ENCODE results near the gene PPP4R4.
"Not testable (repeated sequence)": the region's sequence is repeated elsewhere in the genome, so short reads cannot be mapped to it uniquely, and the experiment has no call there.

The PPP4R4 gene

GRCh38 chr14:94175747-94176146 lies 1.6 kb downstream of the PPP4R4 start:
- Mint-ChIP-seq H3K36me3 (no peaks in the 10 kb centered on the region), H3K9me3 (no peaks in the 10 kb centered on the region), H3K4me3 (peak overlapping the region; percentile 68), H3K27me3 (peaks cover 40% of the 10 kb centered on the region), H3K4me1 (peaks cover 31% of the 10 kb centered on the region), H3K27ac (no peak overlapping the region)
- DNase-seq: no peak
- CTCF ChIA-PET: interaction anchor here (0.6 to 2.1 kb wide), 5 partner anchors 39 to 519 kb away, joined by 3 to 12 read pairs (median 7); partner anchors contain the start of gene IFI27L2

DNA sequence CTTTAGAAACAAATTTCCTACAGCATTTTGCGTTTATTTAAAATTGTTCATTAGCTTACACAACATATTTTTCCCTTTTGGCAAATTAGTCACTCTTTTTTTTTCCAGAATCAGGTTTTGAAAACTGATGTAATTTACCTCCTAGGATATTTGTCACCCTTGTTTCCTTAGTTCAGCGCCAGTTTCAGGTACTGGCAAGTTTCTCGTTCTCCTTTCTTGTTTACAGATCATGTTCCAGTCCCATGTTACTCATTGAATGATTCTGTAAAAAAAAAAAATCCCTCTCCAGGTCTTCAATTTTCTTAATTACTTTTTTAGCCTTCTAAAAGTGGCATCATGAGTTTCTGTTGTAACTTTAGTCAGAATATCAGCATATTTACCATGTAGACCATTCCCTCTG lies 2.7 kb downstream of the PPP4R4 start:
- H3K27ac Mint-ChIP-seq: no peak overlapping the region
- DNase-seq: no peak
- H3K4me3 Mint-ChIP-seq: no peak overlapping the region
- H3K36me3 Mint-ChIP-seq: no peaks in the 10 kb centered on the region
- H3K9me3 Mint-ChIP-seq: no peaks in the 10 kb centered on the region
- CTCF ChIA-PET: interaction anchor here (0.7 to 2.1 kb wide), 3 partner anchors 40 to 46 kb away, joined by 3 to 12 read pairs (median 7); partner anchors contain the start of gene IFI27L2
- peaks cover 35% of the 10 kb centered on the region for H3K4me1 Mint-ChIP-seq
- peaks cover 36% of the 10 kb centered on the region for H3K27me3 Mint-ChIP-seq

GRCh38 chr14:94177806-94178205 lies 3.7 kb downstream of the PPP4R4 start:
- H3K4me1 Mint-ChIP-seq: peaks cover 35% of the 10 kb centered on the region
- H3K9me3 Mint-ChIP-seq: no peaks in the 10 kb centered on the region
- H3K4me3 Mint-ChIP-seq: no peak overlapping the region
- CTCF ChIA-PET: interaction anchor here (1.0 to 7.5 kb wide), 2 partner anchors 38 to 47 kb away, joined by 4 to 116 read pairs; no protein-coding TSS in a partner anchor
- no peak overlapping the region for H3K27ac Mint-ChIP-seq
- H3K36me3 Mint-ChIP-seq: no peaks in the 10 kb centered on the region
- peaks cover 31% of the 10 kb centered on the region for H3K27me3 Mint-ChIP-seq
- no peak for DNase-seq

- Mint-ChIP-seq H3K36me3 (no peaks in the 10 kb centered on the region), H3K4me1 (peaks cover 28% of the 10 kb centered on the region), H3K27me3 (peaks cover 24% of the 10 kb centered on the region), H3K27ac (no peak overlapping the region), H3K4me3 (no peak overlapping the region), H3K9me3 (no peaks in the 10 kb centered on the region)
- no peak for DNase-seq
- CTCF ChIA-PET: interaction anchor here (0.7 to 7.5 kb wide), 8 partner anchors 10 to 239 kb away, joined by 3 to 116 read pairs (median 7); partner anchors contain the start of gene IFI27L2
These were observed 5.1 kb downstream of the PPP4R4 start for GRCh38 chr14:94179244-94179643.

DNA sequence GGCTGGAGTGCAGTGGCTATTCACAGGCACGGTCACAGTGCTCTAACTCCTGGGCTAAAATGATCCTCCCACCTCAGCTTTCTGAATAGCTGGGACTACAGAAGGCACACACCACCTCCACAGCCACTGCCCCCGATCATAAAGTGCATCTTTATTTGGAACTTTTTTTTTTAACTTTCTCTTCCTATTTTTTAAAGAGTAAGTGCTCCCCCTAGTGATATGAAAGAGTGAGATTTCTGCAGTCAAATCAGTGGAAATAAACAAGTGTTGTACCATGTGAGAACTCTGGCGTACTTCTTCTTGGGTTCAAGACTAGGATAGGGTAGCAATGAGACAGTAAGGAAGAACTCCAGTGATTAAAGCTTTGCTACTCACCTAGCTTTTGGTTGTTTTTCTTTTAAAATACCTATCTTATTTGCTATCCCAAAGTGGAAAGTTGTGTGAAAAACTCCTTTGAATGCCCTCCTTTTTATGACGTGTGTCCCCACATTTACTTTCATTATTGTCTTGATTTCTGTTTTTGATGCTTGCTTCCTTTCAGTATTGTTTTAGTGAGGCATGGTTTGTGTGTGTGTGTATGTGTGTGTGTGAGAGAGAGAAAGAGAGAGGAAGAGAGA lies 6.6 kb downstream of the PPP4R4 start:
- Mint-ChIP-seq H3K4me1 (peaks cover 18% of the 10 kb centered on the region), H3K27me3 (peaks cover 16% of the 10 kb centered on the region), H3K36me3 (no peaks in the 10 kb centered on the region), H3K9me3 (no peaks in the 10 kb centered on the region), H3K27ac (peak overlapping the region; percentile 51), H3K4me3 (peak overlapping the region; percentile 44)
- peak; percentile 41 for DNase-seq
- CTCF ChIA-PET: interaction anchor here (0.6 to 7.5 kb wide), 14 partner anchors 10 to 526 kb away, joined by 3 to 116 read pairs (median 4); partner anchors contain the start of gene IFI27L1

GRCh38 chr14:94181835-94182234 lies 7.7 kb downstream of the PPP4R4 start:
- Mint-ChIP-seq H3K9me3 (no peaks in the 10 kb centered on the region), H3K27ac (no peak overlapping the region), H3K36me3 (no peaks in the 10 kb centered on the region), H3K4me1 (peaks cover 12% of the 10 kb centered on the region), H3K4me3 (no peak overlapping the region), H3K27me3 (peaks cover 14% of the 10 kb centered on the region)
- DNase-seq: no peak
- CTCF ChIA-PET: interaction anchor here (0.9 to 7.5 kb wide), 9 partner anchors 9 to 527 kb away, joined by 3 to 116 read pairs (median 10); no protein-coding TSS in a partner anchor

DNA sequence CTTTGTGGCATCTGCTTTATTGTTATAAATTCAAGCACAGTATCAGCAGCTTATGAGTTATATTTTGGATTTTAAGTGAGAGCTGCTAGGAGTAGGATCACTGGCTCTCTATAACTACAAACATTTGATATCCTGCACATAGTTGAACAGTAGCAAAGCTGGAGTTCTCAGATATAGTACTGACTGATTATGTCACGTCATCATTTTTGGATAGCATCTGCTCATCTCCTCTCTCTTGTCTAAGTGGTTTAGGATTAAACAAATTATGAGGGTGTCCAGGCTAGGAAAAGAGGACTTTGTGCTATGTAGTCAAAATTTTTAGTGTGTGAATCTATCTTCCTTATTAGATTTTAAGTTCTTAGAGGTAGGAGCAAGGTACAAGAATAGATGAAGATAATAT lies 18.4 kb downstream of the PPP4R4 start:
- peaks cover 11% of the 10 kb centered on the region for H3K27me3 Mint-ChIP-seq
- H3K4me1 Mint-ChIP-seq: no peaks in the 10 kb centered on the region
- H3K9me3 Mint-ChIP-seq: no peaks in the 10 kb centered on the region
- DNase-seq: no peak
- CTCF ChIA-PET: interaction anchor here (0.6 kb wide), 1 partner anchor 9 kb away, joined by 3 read pairs; no protein-coding TSS in a partner anchor
- no peaks in the 10 kb centered on the region for H3K36me3 Mint-ChIP-seq
- no peak overlapping the region for H3K4me3 Mint-ChIP-seq
- no peak overlapping the region for H3K27ac Mint-ChIP-seq

DNA sequence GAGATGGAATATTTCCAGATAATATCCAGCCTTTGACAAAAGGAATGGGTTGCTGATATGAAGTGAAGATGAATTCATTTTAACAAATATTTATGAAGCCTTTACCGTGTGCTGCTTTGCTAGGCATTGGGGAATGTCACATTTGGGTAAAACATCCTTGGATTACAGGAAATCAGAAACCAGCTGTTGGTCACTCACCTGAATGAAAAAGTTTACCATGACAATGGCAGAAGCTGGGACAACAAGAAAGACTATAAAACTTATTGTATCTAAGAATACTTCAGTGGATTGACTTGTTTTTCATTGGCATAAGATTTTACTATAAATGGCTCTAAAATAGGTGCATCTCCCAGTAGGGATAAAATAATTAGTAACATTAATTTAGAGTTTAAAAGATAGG lies 19.7 kb downstream of the PPP4R4 start:
- Mint-ChIP-seq H3K9me3 (no peaks in the 10 kb centered on the region), H3K27me3 (peaks cover 11% of the 10 kb centered on the region), H3K36me3 (no peaks in the 10 kb centered on the region), H3K4me1 (no peaks in the 10 kb centered on the region), H3K4me3 (no peak overlapping the region), H3K27ac (no peak overlapping the region)
- CTCF ChIA-PET: no interaction called here
- DNase-seq: no peak

DNA sequence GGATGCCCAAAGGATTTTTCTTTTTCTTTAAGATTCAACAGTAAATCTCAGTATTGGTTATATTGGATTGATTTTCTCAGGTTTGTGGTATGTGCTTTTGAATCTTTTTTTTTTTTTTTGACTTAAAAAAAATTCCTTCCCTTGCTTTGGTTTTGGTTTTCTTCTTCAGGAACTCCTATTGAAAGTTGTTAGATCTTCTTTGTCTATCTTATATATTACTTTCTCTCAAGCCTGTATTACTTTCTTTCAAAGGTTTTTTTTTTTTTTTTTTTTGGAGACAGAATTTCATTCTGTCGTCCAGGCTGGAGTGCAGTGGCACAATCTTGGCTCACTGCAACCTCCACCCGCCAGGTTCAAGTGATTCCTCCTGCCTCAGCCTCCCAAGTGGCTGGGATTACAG lies 21.9 kb downstream of the PPP4R4 start:
- peaks cover 11% of the 10 kb centered on the region for H3K27me3 Mint-ChIP-seq

DNA sequence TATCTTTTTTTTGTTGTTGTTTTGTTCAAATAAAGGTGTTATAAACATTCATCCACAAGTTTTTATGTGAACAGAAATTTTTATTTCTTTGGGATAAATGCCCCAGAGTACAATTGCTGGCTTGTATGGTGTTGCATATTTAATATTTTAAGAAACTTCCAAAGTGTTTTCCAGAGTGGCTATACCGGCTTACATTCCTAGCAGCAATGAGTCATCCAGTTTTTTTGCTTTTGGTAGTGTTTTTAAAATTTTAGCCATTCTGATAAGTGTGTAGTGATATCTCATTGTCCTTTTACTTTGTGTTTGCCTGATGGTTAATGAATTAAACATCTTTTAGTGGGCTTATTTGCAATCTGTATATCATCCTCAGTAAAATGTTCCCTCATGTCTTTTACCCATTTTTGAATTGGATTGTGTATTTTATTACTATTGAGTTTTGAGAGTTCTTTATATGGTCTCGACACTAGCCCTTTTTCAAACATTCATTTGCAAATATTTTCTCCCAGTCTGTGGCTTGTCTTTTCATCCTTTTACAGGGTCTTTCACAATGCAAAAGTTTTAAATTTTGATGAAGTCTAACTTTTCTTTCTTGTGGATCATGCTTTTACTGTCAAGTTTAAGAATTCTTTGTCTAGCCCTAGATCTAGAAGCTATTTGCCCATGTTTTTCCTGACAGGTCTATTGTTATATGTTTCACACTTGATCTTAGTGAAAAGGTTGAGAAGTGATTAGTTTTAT lies 29.5 kb downstream of the PPP4R4 start:
- Mint-ChIP-seq H3K4me3 (no peak overlapping the region), H3K4me1 (no peaks in the 10 kb centered on the region)

More for the DNA sequence above, 21.9 kb downstream of the PPP4R4 start:
- CTCF ChIA-PET: no interaction called here
- Mint-ChIP-seq H3K36me3 (no peaks in the 10 kb centered on the region), H3K27ac (no peak overlapping the region), H3K9me3 (peaks cover 4% of the 10 kb centered on the region), H3K4me1 (no peaks in the 10 kb centered on the region), H3K4me3 (no peak overlapping the region)
- no peak for DNase-seq

GRCh38 chr14:94213021-94213420 lies 38.9 kb downstream of the PPP4R4 start:
- no peak overlapping the region for H3K27ac Mint-ChIP-seq
- H3K27me3 Mint-ChIP-seq: no peaks in the 10 kb centered on the region
- H3K36me3 Mint-ChIP-seq: no peaks in the 10 kb centered on the region
- CTCF ChIA-PET: no interaction called here
- no peak overlapping the region for H3K4me3 Mint-ChIP-seq
- no peaks in the 10 kb centered on the region for H3K4me1 Mint-ChIP-seq
- peaks cover 5% of the 10 kb centered on the region for H3K9me3 Mint-ChIP-seq
- DNase-seq: no peak

More for the DNA sequence above, 29.5 kb downstream of the PPP4R4 start:
- H3K36me3 Mint-ChIP-seq: no peaks in the 10 kb centered on the region
- peaks cover 4% of the 10 kb centered on the region for H3K9me3 Mint-ChIP-seq
- no peaks in the 10 kb centered on the region for H3K27me3 Mint-ChIP-seq
- CTCF ChIA-PET: no interaction called here
- no peak overlapping the region for H3K27ac Mint-ChIP-seq
- no peak for DNase-seq

- Mint-ChIP-seq H3K36me3 (no peaks in the 10 kb centered on the region), H3K4me3 (no peak overlapping the region), H3K4me1 (no peaks in the 10 kb centered on the region), H3K9me3 (peaks cover 5% of the 10 kb centered on the region), H3K27me3 (no peaks in the 10 kb centered on the region), H3K27ac (no peak overlapping the region)
- CTCF ChIA-PET: interaction anchor here (0.6 kb wide), 1 partner anchor 701 kb away, joined by 3 read pairs; no protein-coding TSS in a partner anchor
- no peak for DNase-seq
These were observed 39.6 kb downstream of the PPP4R4 start for GRCh38 chr14:94213741-94214140.

GRCh38 chr14:94217116-94217515 lies 43.0 kb downstream of the PPP4R4 start:
- H3K4me1 Mint-ChIP-seq: no peaks in the 10 kb centered on the region
- no peak overlapping the region for H3K27ac Mint-ChIP-seq
- no peaks in the 10 kb centered on the region for H3K27me3 Mint-ChIP-seq
- CTCF ChIA-PET: no interaction called here
- H3K36me3 Mint-ChIP-seq: no peaks in the 10 kb centered on the region
- no peak for DNase-seq
- H3K9me3 Mint-ChIP-seq: peaks cover 5% of the 10 kb centered on the region
- H3K4me3 Mint-ChIP-seq: no peak overlapping the region

DNA sequence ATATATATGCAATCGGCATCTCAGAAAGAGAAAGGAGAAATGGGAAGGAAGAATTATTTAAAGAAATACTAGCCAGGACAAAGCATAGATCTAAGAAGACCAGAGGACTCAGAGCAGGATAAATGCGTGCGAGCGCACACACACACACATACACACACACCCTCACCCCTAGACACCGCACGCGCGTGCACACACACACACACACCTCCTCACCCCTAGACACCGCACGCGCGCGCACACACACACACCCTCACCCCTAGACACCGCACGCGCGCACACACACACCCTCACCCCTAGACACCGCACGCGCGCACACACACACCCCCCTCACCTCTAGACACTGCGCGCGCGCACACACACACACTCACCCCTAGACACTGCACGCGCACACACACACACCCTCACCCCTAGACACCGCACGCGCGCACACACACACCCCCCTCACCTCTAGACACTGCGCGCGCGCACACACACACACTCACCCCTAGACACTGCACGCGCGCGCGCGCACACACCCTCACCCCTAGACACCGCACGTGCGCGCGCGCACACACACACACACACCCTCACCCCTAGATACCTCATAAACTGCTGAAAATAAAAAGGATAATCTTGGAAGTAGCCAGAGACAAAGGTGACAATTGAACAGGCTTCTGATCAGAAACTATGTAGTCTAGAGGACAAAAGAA lies 44.2 kb downstream of the PPP4R4 start:
- H3K27me3 Mint-ChIP-seq, H3K9me3 Mint-ChIP-seq, CTCF ChIA-PET: not testable (repeated sequence)

More for the DNA sequence above, 44.2 kb downstream of the PPP4R4 start:
- H3K36me3 Mint-ChIP-seq, H3K4me1 Mint-ChIP-seq, H3K27ac Mint-ChIP-seq, DNase-seq: not testable (repeated sequence)
- peak overlapping the region; percentile 11 for H3K4me3 Mint-ChIP-seq

Measured in activated naive CD4-positive, alpha-beta T cell treated with anti-CD3 and anti-CD28 coated beads, Interleukin-2, amount 10 ng/mL, durations not matched to agents 7 days and 5 days (primary cell).